HG03558 (cell line): ENCODE results near the gene LYSMD1.
"Not testable (repeated sequence)": the region's sequence is repeated elsewhere in the genome, so short reads cannot be mapped to it uniquely, and the experiment has no call there.

Source experiments
- ATAC-seq: cut with Tn5 transposase; IDR thresholded peaks from one replicate; pipeline ENCODE4 v1.9.1; 2021; ENCODE audit warnings: moderate number of reproducible peaks; ENCODE audit not compliant: unreplicated experiment; ENCODE audit errors: extremely low read depth

Gene LYSMD1, protein sequence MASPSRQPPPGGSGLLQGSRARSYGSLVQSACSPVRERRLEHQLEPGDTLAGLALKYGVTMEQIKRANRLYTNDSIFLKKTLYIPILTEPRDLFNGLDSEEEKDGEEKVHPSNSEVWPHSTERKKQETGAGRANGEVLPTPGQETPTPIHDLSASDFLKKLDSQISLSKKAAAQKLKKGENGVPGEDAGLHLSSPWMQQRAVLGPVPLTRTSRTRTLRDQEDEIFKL

DNA sequence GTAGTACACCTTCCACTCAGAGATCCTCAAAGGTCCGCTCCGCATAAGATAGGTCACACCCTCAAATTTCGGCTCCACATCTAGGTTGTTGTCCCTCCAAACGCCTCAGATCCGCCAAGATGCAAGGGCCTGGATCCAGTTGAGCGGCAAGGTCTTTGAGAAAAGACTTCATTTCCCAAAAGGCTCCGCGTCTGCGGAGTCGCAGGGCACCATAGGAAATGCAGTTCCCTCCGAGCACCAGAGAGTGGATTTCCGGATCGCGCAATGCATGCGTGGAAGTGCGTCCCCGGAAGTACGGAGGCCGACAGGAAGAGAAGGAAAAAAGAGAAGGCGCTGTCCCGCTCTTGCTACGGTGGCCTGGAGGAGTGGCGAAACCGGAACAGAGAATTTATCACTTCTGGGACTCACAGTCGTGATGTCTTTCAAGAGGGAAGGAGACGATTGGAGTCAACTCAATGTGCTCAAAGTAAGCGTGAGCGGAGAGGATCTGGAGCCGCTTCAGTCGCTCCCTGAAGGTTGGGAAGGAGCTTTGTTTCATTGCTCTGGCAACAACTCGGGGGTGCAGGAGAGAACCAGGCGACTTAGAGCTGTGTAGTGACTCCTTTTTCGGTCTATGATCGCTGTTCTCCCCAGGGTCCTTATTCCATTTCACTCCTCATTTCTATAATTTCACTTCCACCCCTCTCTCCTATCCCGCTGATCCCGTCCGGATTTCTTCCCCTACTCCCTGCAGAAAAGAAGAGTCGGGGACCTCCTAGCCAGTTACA is at the start of gene LYSMD1, which contains the start of gene SCNM1:
LYSMD1 (minus strand) TSS at position 165 of the 767 bp plus-strand sequence. CDS start 644 bp downstream, outside the sequence.
SCNM1 (plus strand) TSS at position 407 of the 767 bp plus-strand sequence; CDS start at position 416, 9 bp downstream.
- ATAC-seq: peak; percentile 66

DNA sequence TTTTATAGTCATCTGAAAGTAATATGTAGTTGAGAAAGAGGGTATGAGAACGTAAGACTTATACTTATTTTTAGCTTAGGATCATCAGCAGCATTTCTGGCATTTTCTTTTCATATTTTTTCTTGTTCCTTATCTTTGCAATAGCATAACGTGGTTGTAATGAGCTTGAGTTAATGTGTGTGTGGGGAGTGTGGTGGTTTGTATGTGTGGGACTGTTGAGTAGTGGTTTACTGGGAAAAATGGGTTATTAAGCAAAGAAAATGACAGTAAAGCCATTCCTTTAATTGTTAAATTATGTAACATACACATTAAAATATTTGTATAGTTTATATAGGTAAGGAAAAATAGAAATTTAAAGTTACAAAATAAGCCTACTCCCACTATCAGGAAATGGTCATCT is 47.9 kb upstream of the LYSMD1 start:
- no peak for ATAC-seq

DNA sequence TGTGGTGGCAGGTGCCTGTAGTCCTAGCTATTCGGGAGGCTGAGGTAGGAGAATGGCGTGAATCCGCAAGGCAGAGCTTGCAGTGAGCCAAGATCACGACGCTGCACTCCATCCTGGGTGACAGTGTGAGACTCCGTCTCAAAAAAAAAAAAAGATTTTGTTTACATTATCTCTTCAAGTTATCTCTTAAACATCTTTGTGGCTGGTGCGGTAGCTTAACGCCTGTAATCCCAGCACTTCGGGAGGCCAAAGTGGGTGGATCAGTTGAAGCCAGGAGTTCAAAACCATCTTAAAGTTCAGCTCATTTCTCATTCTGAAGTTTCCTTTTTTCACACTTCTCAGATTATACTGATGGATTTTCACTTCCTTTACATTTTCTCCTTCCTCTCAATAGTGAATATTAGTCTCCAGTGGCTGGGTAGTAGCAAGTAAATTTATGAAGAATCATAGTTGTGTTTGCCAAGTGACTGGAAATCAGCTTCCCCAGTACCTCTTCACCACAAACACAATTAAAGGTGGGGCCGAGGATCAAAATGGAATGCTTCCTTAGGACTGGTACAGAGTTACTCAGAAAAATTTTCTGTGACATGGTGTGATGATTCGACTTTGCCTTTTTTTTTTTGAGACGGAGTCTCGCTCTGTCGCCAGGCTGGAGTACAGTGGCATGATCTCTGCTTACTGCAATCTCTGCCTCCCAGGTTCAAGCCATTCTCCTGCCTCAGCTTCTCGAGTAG is 46.4 kb upstream of the LYSMD1 start:
- ATAC-seq: no peak

DNA sequence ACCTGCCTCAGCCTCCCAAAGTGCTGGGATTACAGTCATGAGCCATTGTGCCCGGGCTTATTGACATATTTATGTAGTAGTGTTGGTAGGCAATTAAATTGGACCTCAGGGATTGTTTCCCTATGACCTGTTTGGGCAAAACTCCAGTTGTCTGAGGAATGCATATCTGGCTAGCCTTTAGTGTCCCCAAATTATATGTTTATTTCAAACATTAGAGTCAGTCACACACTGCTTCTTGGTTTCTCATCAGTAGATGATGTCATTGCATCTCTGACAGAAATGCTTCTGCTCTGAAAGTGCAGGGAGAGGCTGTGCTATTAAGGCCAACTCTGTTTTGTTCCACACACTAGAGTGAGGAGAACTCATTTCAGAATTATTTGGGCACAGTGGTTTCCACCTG is 45.1 kb upstream of the LYSMD1 start:
- ATAC-seq: no peak

DNA sequence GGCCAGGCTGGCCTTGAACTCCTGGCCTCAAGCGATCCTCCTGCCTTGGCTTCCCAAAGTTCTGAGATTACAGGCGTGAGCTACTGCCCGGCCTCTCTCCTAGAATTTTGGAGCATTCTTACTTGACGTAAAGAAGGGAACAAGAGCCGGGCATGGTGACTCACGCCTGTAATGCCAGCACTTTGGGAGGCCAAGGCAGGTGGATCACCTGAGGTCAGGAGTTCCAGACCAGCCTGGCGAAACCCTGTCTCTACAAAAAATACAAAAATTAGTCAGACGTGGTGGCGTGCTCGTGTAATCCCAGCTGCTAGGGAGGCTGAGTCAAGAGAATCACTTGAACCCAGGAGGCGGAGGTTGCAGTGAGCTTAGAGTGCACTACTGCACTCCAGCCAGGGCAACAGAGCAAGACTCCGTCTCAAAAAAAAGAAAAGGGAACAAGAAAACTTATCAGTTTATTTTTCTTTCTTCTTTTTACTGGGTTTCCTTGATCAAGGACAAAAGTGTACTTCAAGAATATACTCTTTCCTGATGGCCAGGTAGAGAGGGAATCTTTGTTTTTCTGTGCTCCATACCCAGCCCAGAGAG is 39.8 kb upstream of the LYSMD1 start:
- ATAC-seq: not testable (repeated sequence)

DNA sequence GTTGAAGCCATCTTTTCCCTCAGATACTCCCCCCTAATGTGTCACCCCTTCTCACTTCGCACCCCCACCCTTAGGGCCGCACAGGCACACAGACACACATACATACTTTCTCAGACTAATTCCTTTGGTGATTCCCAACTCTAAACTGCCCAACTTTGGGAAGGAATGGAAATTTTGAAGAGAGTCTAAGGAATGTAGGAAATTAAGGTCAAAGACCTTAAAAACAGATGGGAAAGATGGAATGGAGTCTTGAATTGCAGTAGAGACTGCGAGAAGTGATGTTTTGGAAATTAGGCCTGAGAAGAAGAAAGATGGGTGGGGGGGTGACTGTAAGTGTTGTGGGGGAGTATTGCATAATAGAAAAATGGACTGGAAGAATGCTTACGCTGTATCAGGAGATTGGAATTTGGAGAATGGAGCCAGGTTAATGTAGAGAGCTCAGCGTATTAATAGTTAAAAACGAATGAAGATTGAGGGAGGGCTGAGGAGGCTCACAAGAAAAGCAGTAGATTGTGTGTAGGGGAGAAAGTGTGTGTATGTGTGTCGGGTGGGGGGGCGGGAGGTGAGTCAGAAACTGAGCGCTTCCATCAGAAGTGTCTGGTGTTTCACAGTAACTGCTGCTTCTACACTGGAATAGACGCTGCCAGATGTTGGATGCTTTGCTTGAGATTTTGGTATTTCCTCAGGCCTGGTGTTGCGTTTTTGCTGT is 34.3 kb upstream of the LYSMD1 start:
- no peak for ATAC-seq

DNA sequence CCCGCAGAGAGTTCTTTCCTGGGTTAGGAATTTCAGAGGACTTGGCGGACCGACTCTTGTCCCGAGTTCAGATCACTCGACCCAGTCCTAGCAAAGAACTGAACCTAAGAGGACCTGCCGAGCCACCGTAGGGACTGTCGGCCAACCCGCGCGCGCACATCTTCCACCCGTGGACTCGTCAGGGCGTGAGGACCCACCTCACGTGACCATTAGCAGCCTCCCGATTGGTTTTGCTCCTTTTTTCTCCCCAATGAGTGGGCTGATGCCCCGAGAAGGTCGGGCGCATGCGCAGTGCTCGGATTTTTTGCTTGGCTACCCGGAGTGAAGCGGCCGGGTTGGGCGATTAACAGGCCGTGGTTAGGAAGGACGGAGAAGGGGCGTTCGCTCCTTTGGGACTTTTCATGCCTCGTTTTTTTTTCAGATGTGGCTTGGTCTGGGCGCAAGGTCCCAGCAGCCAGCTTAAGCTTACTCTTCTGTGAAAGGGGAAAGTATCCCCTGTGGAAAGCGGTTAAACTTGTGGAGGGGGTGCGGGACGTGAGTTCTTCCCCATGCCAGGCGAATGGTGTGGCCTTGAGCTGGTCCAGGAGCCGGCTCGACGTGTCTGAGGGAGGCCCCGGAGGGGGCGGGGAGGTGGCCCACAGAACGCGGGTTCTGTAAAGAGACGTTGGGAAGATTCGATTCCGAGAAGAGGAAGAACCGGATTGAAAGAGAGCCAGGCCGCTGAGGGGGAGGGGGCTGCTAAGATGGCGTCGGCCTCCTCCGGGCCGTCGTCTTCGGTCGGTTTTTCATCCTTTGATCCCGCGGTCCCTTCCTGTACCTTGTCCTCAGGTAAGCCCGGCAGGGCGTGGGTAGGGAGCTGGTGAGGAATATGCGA is 32.8 kb upstream of the LYSMD1 start, which contains the start of gene PIP5K1A:
PIP5K1A (plus strand) TSS at position 299 of the 874 bp plus-strand sequence; CDS start at position 744, 445 bp downstream.
- ATAC-seq: peak; percentile 82

DNA sequence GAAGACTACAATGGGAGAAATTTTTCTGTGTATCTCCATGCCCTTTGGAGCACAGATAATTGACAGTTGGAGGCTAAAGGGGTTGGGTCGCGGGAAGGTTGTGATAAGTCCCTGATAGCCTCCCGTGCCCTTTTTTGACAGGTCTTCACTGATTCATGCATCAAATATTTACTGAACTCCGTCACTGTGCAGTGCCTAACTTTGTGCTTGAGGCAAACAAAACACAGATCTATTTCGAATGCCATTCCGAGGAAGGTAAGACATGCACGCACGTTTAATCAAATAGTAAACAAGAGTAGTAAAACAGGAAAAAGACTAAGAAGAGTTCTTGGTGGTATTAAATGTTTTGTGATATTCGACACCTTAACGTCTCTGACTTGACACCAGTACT is 32.2 kb upstream of the LYSMD1 start:
- ATAC-seq: no peak

DNA sequence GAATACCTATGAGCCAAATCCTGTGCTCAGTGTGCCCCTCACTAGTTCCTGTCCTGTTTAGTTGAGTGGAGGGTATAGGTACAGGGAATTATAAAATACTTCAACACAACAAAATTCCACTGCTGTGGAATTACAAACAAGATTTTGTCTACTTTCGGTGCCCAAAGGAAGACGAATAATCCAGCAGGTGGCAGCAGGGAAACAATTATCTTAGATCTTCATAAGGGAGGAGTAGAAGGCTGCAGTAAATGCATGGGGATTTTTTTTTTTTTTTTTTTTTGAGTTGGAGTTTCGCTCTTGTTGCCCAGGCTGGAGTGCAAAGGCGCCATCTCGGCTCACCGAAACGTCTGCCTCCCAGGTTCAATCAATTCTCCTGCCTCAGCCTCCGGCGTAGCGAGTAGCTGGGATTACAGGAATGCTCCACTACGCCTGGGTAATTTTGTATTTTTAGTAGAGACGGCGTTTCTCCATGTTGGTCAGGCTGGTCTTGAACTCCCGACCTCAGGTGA is 30.6 kb upstream of the LYSMD1 start:
- ATAC-seq: no peak

DNA sequence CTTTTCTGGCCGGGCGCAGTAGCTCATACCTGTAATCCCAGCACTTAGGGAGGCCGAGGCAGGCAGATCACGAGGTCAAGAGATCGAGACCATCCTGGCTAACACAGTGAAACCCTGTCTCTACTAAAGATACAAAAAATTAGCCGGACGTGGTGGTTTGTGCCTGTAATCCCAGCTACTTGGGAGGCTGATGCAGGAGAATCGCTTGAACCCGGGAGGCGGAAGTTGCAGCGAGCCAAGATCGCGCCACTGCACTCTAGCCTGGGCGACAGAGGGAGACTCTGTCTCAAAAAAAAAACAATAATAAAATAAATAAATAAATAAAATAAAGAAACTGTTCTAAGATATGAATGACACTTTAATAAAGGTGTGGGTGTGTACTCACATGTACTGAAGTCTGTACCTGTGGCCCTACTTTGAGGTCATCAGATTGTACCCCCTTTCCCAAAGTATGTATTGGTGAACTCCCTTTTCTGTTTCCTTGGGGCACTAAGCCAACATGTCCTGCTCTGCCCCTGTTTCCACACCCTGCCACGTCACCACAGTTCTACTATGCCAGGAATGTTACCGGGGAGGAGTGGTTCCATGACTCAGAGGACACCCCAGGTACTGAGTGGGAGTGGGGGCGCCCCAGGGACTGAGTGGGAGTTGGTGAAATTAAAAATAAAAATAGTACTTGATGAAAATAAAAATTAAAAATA is 29.3 kb upstream of the LYSMD1 start:
- ATAC-seq: not testable (repeated sequence)

DNA sequence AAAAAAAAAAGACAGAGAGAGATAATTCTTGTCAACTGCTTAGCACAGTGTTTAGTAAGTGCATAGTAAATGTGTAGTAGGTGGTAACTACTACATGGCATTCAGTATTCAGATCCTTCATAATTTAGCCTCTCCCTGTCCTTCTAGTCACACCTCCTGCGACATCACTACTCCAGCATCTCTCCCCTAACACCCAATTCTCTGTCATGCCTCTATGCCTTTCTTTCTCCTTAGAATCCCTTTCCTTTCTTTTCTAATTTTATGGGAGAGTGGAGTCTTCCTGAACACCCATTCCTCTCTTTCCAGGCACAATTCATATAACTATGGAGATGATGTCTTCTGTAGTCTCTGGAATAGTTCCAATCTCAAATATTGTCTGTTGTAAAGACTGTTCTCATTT is 28.2 kb upstream of the LYSMD1 start:
- ATAC-seq: no peak

DNA sequence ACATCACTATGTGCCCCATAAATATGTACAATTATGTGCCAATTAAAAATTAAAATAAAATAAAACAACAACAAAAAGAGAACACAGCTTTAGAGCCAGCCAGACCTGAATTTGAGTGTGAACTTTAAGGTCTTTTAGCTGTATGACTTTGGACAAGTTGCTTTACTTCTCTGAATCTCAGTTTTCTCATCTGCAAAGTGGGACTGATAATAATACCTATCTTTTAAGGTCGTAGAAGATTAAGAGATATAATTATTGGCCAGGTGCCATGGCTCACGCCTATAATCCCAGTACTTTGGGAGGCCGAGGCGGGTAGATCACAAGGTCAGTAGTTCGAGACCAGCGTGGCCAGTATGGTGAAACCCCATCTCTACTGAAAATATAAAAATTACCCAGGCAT is 27.6 kb upstream of the LYSMD1 start:
- no peak for ATAC-seq

DNA sequence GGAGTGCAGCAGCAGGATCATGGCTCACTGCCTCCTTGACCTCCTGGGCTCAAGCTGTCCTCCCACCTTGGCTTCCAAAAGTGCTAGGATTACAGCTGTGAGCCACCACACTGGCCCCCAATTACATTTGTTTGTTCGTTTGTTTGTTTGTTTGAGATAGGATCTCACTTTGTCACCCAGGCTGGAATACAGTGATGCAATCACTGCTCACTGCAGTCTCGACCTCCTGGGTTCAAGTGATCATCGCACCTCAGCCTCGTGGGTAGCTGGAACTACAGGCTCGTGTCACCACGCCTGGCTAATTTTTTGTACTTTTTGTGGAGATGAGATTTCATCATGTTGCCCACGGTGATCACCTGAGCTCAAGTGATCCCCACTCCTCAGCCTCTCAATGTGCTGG is 26.3 kb upstream of the LYSMD1 start:
- ATAC-seq: no peak

DNA sequence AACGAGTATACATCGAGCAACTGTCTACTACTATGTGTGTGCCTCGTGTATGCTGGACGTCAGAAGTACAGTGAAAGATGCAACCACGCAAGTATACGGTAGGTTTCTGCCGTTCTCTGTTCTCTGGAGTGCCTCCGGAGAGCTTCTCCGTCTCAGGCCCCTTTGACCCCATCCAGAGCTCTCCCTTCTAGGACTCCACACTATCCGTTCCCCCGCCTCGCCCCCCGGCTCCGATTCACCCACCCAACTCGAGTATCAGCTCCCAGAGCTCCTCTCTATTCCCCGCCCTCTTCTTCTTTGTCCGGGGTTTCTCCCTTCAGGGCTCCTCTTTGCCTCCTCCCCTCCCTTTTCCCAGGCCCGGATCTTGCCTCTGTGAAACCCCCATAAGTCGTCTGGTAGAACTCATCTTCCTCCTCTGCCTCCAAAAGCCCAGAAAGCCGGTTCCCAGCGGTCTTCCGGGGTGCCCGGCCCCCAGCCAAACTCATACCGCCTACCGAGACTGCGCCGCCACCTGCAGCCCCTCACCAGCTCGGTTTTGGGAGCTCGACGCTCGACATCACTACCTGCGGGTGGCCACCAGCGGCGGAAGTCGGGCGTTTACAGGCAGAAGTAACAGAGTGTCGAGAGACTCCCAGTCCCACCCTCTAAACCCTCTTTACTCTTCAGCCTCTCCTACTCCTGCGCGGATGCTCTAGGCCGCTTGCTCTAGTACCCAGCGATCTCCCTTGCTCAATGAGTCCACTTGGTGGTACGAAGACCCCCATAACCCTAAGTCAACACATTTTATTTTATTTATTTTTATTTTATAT is 24.1 kb upstream of the LYSMD1 start, which contains the start of gene VPS72:
VPS72 (minus strand) TSS at position 561 of the 809 bp plus-strand sequence; CDS start at position 485, 76 bp downstream.
- ATAC-seq: no peak

DNA sequence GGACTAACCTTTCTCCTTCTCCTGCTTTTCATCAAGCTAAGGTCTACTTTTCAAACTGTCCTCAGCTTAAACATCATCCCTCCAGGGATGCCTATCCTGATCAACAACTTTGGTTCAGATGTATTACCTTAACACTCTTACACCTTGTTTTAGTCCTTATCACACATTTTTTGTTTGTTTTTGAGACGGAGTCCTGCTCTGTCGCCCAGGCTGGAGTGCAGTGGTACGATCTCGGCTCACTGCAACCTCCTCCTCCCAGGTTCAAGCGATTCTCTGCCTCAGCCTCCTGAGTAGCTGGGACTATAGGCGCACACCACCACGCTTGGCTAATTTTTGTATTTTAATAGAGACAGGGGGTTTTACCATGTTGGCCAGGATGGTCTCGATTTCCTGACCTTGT is 23.0 kb upstream of the LYSMD1 start:
- ATAC-seq: not testable (repeated sequence)

DNA sequence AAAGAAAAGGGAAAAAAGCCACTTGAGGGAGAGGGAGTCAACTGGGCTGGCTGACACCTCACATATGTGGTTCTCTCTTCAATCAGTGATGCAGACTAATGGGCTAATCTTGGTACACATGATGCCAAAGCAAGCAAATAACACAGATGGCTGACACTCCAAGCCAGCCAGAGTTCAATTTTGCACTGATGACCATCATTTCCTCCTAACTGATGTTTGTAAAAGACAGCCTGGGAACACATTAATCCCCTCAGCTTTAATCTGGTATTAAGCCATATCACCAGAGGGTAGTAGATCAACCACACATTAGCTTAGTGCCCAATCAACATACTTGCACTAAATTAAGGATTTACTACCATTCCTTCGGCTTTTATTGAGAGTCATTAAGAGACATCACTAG is 21.5 kb upstream of the LYSMD1 start:
- ATAC-seq: no peak

DNA sequence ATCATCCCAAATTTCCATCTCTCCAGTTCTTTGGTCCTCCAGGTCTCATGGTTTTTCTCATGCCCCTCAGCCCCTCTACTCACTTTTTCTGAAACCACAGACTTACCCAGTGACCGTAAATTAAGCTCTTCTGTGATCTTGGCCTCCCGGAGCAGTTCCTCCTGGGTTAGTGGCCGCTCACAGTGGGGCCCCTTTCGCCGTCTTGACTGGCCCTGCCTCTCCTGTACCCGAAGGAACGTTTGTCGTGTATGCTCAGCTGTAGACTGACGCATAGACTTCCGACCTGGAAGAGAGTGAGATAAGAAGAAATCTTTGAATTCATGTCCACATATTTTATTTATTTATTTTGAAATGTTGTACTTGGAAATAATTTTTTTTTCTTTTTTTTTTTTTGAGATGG is 18.5 kb upstream of the LYSMD1 start:
- ATAC-seq: no peak
